M059J (cell line): Measurements from ENCODE around the gene SFSWAP. TPM values are rescaled to one million over a fixed set of nuclear protein-coding genes. Genes with fewer than 3 reads are reported as not detected.
"Not testable (repeated sequence)": the region's sequence is repeated elsewhere in the genome, so short reads cannot be mapped to it uniquely, and the experiment has no call there.

Experiments used
- DNase-seq: peaks from one replicate; pipeline ENCODE4 v3.0.0-alpha.2; 2012; ENCODE audit warnings: low read depth
- total RNA-seq: library from RNA; depleted of rRNA; stranded (reverse); fragments of >200 nt; shearing (Covaris generic); gene quantifications from 2 replicates; pipeline ENCODE4 v1.2.3, GENCODE V29; 2014

The SFSWAP gene
- total RNA-seq, 1 experiment from 2014 or later = 24.1 TPM

DNA sequence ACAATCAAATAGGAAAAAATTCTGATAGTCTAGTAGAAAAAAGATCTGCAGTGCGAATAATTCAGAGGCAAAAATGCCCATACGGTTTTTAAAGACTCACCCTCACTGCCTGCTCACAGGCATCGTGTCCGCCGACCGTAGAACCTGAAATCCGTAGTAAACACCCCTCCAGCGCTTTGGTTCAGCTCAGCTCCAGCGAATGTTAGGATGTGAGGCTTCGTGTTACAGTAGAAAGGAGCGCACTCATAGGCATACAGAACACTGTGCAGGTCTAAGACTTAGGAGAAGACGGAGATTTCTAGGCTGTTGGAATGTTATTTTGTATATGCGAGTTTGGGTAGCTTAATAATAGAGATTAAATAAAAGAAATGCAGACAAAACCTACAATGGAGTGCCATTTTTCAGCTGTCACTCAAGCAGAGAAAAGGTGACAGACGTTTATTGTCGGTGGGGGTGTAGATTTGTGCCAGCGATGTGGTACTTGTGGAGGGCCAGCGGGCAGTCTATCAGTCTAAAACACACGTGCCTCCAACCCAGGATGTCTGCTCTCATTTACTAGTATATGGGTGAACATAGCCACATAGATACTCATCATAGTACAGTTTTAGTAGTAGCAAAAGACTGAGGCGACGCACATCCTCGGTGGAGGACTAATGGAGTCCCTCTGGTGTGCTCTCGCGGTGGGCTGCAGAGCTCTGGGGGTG lies 25.7 kb downstream of the SFSWAP start:
- DNase-seq = no peak

DNA sequence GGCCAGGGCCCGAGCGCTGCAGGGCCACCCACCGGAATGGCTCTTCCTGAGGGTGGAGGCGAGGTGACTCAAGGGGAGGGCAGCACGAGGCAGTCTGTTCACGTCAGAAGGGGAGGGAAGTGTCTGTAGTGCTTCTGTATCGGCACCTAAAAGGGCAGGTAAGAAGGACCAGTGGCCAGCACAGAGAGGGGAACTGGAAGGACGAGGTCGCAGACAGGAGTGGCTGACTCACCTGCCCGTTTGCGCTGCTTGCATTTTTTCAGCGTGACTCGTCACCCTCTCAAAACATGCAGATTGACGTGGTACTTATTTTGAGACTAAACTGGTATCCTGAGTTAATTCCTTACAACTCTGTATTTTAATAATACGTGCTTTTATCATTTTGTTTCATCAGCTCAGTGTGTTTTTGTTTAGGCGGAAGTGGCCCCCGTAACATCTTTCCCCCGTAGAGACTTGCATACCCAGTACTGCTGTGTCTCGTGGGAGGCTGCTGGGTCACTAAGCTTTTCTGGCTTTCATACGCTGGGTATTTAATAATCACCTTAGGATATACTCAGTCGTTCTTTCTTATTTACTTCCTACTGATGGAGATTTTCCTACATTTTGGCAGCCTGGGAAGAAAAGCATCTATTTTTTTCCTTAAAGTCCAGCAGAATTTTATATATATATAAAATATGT lies 26.4 kb downstream of the SFSWAP start:
- DNase-seq = peak; percentile 85

DNA sequence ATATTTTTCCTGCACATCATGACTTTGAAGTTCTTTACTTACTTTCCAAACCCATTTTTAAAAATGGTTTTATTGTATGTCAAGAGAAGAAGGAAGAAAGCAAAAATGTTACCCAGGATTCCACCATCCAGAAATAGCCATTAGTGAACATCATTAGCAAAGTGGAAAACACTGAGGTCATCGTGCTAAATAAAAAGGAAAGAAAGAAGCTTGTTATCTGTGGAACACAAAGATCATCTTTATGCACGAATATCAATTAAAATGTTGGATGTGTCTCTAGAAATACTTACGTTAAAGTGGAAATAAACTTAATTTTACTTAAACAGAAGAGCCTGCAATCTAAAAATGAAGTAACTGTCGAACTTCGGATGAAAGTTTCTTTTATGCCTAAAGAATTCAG lies 27.3 kb downstream of the SFSWAP start:
- no peak for DNase-seq

DNA sequence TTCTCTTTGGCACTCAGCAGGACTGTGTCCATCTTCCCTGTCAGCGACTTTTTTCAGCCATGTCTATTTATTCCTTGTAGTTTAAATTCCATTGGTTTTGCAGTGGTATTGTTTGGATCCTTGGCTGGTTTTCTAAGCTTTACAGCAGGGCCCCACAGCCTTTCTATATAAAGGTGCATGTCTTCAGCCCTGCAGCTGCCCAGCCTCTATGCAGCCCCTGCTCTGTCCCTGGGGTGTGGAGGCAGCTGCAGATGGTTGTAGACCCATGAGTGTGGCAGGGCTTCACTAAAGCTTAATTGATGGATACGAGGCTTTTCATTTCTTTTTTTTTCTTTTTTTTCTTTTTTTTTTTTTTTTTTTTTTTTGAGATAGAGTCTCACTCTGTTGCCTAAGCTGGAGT lies 29.7 kb downstream of the SFSWAP start:
- DNase-seq = no peak

DNA sequence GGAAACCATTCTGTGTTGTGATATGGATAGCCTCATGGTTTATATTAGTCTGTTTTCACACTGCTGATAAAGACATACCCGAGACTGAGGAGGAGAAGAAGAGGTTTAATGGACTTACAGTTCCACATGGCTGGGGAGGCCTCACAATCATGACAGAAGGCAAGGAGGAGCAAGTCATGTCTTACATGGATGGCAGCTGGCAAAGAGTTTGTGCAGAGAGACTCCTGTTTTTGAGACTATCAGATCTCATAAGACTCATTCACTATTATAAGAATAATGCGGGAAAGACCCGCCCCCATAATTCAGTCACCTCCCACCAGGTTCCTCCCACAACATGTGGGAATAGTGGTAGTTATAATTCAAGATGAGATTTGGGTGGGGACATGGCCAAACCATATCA lies 31.9 kb downstream of the SFSWAP start:
- not testable (repeated sequence) for DNase-seq

DNA sequence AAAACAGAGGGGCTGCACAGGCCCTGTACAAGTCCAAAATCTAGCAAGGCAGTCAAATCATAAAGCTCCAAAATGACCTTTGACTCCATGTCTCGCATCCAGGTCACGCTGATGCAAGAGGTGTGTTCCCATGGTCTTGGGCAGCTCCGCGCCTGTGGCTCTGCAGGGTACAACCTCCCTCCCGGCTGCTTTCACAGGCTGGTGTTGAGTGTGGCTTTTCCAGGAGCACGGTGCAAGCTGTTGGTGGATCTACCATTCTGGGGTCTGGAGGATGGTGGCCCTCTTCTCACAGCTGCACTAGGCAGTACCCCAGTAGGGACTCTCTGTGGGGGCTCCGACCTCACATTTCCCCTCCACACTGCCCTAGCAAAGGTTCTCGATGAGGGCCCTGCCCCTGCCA lies 32.5 kb downstream of the SFSWAP start:
- not testable (repeated sequence) for DNase-seq

DNA sequence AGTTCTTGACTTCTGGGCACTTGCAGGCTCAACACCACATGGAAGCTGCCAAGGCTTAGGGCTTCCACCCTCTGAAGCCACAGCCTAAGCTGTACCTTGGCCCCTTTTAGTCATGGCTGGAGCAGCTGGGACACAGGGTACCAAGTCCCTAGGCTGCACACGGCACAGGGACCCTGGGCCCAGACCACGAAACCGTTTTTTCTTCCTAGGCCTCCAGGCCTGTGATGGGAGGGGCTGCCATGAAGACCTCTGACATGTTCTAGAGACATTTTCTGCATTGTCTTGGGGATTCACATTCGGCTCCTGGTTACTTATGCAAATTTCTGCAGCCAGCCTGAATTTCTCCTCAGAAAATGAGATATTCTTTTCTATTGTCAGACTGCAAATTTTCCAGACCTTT lies 33.0 kb downstream of the SFSWAP start:
- not testable (repeated sequence) for DNase-seq

DNA sequence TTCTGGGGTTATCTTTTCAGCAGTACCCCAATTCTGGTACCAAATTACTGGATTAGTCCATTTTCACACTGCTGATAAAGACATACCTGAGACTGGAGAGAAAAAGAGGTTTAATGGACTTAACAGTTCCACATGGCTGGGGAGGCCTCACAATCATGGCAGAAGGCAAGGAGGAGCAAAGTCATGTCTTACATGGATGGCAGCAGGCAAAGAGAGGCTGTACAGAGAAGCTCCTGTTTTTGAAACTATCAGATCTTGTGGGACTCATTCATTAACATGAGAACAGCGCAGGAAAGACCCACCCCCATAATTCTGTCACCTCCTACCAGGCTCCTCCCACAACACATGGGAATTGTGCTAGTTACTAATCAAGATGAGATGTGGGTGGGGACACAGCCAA lies 33.8 kb downstream of the SFSWAP start:
- not testable (repeated sequence) for DNase-seq

DNA sequence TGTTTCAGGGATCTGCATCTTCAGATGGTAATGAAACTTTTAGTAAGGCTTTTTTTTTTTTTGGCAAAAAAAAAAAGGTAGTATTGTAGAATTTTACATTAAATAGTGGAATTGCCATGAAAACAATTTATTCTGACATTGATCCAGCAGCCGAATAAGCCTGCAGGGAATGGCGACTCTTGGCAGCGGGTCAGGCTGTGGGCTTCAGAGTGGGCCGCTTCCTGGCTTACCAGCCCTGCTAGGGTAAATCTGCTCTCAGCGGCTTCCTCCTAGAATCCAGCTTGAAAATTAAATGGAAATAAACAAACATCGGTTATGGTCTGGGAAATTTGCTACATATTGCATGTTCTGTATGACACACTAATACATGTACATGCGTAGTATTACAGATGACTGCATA lies 34.8 kb downstream of the SFSWAP start:
- no peak for DNase-seq

DNA sequence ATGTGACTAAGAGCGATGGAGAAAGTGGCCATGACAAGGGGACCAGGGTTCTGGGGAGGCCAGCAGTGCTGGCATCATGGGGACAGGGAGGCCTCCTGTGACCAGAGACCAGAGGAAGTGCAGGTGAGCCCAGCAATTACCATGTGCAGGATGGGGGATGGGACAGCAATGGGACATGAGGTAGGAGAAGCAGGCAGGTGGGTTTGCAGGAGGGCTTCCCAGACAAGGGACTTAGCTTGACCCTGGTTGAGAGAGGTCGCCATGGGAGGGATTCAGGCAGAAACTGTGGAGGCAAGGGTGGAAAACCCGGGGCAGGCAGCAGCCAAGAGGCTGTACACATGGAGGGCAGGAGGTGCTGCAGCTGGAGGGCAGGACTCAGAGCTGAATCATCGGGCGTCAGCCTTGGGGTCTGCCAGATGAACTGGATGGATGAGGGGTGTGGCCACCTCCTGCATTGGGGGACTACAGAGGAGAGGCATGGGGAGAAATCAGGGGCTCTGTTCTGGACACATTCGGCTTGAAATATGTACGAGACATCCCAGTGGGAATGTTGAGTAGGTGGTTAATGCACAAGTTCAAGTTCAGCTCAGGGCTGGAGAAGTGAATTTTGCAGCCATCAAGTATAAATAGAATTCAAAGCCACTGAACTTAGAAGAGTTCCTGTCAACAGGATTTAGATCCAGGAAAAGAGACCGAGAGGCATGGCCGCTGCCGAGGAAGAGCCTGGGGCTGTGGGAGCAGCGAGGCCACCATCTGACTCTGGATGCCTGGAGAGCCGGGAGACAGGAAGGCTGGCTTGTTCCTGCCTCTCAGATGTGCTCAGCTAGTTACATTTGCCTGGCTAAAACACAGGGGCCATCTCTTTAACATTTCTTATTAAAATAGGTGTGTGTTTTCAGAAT lies 36.6 kb downstream of the SFSWAP start:
- no peak for DNase-seq

DNA sequence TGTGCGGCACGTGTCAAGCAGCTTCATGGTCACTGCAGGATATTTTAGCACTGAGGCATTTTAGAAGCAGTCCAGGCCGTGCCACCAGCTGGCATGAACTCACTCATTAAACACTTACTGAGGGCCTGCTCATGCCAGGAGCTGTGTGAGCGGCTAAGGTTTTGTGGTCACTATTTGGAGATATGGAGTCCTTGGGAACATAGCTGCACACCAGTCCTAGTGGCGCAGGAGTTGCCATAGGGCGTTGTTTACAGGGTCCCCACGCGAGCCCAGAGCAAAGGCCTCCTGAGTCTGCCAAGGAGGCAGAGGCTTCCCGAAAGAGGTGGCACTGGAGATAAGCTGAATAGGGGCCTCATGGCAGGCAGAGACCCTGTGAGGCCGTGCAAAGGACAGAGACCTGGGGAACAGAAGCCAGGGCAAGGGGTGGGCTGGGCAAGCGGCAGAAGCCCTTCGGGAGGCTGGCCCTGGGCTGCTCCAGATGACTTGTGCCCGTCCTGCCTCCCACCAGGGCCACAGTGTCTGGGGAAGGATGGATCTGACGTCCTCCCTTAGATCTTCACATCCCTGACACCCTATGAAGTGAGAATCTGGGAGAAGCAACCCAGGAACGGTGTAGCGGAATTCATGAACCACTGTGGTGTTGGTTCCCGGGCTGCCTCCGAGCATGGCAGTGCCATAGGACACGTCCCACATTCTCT lies 38.9 kb downstream of the SFSWAP start:
- no peak for DNase-seq

DNA sequence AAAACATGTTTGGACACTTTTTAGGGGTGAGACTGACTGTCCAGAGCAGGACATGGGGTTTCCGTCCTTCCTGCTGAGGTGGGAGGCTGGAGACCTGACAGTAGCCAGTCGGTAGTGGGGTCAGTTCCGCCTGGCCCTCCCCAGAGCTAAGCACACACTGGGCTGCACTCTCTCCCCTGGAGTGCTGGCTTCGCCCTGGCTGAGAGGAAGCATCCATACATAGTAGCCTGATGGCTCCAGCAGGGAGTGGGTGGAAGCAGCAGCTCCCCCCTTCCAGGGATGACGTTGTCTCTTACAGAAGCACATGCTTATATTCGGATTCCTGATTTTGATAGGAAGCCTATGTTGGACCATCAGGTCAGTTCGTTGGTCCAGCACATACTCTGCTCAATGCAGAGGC lies 40.4 kb downstream of the SFSWAP start:
- no peak for DNase-seq

DNA sequence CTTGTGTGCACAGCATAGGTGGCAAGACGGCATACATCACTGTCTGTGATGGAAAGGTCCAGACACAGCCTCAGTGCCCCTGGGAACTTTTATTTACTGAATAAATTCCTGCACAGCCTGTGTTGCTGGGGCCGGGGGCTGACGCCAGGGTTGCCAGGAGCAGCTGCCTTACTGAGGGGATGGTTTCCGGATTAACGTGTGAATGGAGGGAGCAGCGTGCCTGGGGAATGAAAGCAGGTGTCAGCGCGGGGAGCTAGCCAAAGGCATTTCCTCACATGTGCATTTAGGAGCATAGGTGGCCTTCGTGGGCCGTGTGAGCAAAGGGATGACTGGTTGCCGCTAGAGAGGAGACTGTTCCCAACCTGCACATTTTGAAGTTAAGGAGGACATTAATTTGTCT lies 41.6 kb downstream of the SFSWAP start:
- no peak for DNase-seq

DNA sequence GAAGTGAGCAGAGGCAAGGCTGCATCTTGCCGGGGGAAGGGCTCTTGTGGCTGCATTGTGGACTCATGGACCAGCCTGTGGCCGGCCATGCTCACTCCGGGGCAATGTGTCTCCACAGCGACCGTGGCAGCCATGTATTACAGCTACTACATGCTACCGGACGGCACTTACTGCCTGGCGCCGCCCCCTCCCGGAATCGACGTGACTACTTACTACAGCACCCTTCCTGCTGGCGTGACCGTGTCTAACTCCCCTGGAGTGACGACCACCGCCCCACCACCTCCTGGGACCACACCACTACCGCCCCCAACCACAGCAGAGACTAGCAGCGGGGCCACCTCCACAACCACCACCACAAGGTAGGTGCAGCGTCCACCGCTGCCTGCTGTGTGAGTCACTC lies 42.1 kb downstream of the SFSWAP start:
- no peak for DNase-seq

DNA sequence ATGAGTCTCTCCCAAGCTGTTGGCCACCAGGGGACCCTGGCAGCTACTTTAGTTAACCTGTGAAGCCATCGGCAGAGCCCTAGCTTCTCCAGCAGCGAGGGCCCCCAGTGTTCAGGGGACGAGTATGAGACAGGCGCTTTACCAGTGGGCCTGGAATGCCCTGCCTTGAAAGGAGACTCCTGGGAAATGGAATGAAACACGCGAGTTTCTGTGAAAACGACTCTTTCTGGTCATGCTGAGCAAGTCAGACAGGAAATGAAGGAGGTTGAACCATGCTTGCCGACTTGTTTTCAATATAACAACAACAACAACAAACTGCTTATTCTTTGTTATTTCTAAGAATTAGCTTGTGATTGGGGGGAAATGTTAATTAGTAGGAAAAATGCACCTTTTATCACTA lies 42.9 kb downstream of the SFSWAP start:
- DNase-seq = no peak

DNA sequence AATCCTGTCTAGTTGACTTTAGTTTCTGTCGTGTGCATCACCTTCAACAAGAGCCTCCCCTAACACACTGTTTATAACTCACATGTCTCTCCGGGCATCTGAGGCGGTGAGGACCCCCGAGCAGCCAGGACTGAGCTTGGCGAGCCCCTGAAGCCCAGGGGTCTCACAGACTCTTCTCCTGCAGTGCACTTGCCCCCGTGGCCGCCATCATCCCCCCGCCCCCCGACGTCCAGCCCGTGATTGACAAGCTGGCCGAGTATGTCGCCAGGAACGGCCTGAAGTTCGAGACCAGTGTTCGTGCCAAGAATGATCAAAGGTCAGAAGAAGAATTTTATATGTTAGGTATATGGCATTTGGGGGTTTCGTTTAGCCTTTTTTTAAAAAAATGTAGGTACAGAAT lies 43.3 kb downstream of the SFSWAP start:
- no peak for DNase-seq

DNA sequence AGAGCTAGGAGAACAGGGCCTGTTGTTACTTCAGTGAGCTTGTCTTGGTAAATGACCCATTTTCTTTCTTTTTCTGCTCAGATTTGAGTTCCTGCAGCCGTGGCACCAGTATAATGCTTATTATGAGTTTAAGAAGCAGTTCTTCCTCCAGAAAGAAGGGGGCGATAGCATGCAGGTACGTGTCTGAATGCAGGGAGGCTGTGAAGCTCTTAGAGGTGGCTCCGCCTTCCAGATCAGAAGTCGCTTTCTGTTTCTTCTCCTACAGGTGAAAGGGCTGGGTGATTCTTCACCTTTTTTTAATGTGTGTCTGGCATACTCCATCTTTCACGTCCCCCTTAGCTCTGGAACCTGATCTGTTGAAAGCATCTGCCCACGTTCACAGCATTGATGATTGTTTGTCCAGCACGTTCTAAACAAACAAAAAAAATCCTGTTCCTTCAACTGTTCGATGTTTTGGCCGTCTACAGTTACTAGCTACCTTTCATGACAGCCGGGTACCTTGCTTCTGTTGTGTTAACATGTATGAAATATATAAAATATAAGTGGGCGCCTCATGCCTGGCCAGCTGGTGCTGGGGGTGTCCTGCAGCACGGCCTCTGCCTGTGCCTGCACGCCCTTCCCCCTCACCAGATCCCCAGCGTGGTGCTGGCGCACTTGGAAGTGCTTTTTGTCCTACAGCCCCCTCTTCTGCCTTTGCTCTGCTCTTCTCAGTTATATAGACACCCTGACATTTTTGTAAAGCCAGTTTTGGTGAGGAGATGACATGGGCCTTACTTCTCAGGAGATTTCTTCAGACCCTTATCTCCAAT lies 44.6 kb downstream of the SFSWAP start:
- peak; percentile 10 for DNase-seq

DNA sequence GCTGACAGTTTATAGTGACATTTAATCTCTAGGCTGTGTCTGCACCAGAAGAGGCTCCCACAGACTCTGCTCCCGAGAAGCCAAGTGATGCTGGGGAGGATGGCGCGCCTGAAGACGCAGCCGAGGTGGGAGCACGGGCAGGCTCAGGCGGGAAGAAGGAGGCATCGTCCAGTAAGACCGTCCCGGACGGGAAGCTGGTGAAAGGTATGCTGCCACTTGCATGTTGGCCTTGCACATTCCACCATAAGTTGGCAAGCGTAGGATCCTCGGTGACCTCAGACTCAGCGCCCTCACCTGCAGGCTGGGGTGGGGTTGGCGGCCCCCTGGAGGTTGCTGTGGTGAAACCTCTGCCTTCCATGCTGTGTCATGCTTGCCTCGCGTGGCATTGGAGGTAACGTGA lies 45.6 kb downstream of the SFSWAP start:
- no peak for DNase-seq

DNA sequence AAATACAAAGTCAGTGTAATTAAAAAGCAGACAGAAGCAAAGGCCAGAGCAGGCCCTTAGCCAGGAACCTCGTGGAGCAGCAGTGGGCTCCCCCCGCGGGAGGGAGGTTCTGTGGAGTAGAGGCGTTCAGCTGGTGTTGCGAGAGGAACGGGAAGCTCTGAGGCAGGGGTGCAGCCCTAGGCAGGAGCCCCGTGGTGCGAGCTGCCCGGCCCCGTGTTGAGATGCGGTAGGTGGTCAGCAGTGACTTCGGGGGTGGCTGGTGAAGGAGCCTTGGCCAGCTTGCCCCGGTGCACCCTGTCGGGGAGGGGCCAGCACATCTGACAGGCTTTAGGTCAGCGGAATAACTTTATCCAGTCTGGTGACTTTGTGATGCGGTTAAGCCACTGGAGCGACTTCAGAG lies 46.2 kb downstream of the SFSWAP start:
- no peak for DNase-seq

DNA sequence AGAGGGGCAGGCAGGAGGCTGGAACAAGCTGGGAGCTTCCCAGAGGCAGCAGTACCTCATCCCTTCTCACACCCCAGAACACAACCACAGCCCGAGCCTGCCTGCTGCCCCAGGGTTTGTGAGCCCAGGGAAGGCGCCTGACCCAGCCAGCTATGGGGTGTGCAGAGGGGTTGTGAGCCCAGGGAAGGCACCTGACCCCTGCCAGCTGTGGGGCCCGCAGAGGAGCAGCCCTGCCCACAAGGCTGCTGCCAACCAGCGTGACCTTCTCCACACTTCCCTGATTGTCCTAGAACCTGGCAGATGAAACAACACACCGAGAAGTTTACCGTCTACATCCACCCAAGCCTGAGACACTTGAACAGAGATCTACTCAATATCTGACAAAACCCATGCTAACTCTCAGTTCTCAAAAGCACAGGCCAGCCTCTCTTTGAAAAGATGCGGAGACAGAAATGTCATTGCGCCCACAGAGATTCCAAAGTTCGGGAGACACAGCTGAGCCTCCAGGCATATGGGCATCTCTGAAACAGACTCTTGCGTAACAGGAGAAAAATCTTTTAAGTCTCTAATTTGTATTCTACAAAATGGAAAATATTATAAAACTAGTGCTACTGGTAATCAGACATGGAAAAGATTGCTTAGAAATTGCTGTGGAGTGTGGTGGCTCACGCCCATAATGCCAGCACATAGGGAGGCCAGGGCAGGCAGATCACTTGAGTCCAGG lies 47.3 kb downstream of the SFSWAP start:
- no peak for DNase-seq
